ENCODE results near the gene CCSER1.

The CCSER1 gene

DNA sequence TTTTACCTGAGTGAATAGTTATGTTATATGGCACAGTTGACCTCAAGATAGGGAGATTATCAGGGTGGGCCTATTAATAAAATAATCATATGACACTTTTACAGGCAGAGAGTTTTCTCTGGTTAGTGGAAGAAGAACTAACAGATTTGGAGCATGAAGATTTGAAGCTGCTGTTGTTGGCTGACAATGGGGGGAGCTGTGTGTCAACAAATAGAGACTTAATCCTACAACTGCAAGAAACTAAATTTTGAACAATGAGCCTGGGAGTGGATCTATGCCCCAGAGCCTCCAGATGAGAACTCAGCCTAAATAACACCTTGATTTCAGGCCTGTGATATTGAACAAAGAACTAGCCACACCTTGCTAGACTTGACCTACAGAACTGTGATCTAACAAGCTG is 7.2 kb upstream of the CCSER1 start:
- H3K4me1 Mint-ChIP-seq: no peaks in the 10 kb centered on the region
- no peaks in the 10 kb centered on the region for H3K36me3 Mint-ChIP-seq
- DNase-seq (ENCODE audit: low spot score in 2 of 2): no peak
- no peak overlapping the region for H3K27ac Mint-ChIP-seq
- H3K9me3 Mint-ChIP-seq: peaks cover 3% of the 10 kb centered on the region
- no peak for ATAC-seq
- H3K4me3 Mint-ChIP-seq: no peak overlapping the region

DNA sequence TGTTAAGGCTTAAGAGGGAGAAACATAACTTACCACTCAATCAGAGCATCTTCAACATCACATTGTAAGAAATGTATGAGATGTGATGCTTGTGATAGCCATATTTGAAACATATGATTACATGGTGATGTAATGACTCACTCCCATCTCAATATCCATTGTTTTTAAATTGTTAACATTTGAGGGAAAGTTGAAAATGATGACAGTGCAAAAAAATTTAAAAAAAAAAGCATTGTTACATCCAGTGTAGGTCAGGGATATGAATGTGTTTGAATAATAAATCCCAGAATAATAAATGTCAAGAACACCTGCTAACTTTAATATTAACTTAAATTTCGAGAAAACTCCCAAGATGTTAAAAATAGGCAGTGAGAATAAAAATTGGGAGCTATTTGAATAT is 6.4 kb upstream of the CCSER1 start:
- Mint-ChIP-seq H3K27ac (no peak overlapping the region), H3K4me1 (no peaks in the 10 kb centered on the region), H3K9me3 (peaks cover 3% of the 10 kb centered on the region), H3K4me3 (no peak overlapping the region), H3K36me3 (no peaks in the 10 kb centered on the region)
- no peak for ATAC-seq
- DNase-seq (ENCODE audit: low spot score in 2 of 2): no peak

DNA sequence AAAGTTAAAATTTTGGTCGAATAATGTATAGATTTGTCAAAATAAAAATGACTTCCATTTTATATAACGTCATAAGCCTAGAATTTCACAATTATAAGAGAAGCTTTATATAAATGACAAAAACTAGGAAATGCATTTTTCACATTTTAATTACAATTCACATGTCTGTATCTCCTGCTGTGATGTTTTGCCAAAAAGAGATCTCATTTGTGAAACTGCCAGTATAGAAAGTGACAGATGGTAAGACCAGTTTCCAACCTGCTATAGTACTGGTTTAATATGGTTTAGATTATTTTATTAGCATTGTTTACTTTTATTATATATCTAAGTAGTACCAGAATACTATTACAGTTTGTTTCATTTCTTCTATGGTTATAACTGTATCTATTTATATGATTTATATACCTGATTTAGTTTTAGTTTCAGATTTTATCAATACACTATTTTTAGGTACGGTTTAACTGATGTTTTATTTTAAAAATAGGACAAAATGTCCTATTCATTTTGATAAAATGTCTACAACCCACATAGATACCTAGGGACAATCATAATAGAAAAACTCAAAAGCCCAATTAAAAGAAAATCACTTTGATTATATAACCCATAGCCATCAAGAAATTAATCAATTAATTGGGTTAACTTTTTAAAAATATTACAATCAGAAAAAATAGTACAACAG is 5.4 kb upstream of the CCSER1 start:
- Mint-ChIP-seq H3K36me3 (no peaks in the 10 kb centered on the region), H3K4me1 (peaks cover 3% of the 10 kb centered on the region), H3K4me3 (no peak overlapping the region), H3K27ac (no peak overlapping the region), H3K9me3 (peaks cover 3% of the 10 kb centered on the region)
- no peak for ATAC-seq
- no peak for DNase-seq (ENCODE audit: low spot score in 2 of 2)

DNA sequence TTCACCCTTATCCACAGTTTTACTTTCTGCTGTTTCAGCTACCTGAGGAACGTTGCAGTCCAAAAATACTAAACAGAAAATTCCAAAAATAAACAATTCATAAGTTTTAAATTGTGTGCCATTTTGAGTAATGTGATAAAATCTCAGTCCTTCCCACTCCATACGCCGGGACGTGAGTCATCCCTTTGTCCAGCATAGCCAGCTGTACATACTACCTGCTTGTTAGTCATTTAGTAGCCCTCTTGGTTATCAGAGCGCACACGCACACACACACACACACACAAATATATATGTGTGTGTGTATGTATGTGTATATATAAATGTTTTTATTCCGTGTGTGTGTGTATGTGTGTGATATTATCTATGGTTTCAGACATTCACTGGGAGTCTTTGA is 4.8 kb upstream of the CCSER1 start:
- no peak for DNase-seq (ENCODE audit: low spot score in 2 of 2)

DNA sequence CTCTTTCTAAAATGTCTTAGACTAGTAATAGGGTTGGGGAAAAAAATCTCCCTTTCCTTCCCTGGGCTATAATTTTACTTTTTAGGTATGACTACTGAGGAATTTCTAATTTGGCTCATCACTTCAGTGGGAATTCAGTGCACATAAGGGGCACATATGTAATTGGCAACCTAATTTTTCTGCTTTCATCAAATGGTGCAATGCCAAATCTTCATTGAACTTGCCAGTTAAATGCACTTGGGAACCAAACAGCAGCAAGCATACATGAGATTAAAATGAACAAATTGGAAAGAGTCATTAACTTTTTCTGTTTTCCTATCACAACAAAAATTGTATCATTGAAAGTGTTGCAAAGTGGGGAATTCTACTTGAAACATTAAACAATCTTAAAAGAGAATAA is 2.9 kb upstream of the CCSER1 start:
- Mint-ChIP-seq H3K36me3 (no peaks in the 10 kb centered on the region), H3K27ac (no peak overlapping the region), H3K4me3 (no peak overlapping the region), H3K4me1 (peaks cover 12% of the 10 kb centered on the region), H3K9me3 (no peaks in the 10 kb centered on the region)
- DNase-seq (ENCODE audit: low spot score in 2 of 2) (no peak), ATAC-seq (no peak)

More for the DNA sequence above, 4.8 kb upstream of the CCSER1 start:
- no peak for ATAC-seq
- Mint-ChIP-seq H3K27ac (no peak overlapping the region), H3K36me3 (no peaks in the 10 kb centered on the region), H3K9me3 (peaks cover 2% of the 10 kb centered on the region), H3K4me1 (peaks cover 8% of the 10 kb centered on the region), H3K4me3 (no peak overlapping the region)

DNA sequence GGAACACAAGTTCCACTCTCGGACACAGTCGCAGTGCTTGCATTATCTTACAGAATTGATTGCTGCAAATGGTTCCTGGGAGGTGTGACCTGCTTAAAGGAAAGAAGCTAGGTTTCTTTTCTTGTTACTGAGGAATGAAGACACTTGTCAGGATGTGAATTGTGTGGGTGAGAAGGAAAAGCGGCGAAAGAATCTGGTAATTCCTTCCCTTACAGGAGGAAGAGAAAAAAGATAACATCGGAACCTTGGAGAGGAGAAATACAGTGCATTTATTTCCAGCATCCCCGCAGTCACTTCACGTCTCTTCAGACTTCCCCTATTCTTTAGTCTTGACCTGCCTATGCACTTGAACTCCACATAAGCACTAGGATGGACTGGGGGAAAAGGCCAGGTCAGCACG is 389 bp upstream of the CCSER1 start:
- Mint-ChIP-seq H3K4me3 (peak overlapping the region; percentile 61), H3K4me1 (peaks cover 12% of the 10 kb centered on the region), H3K27ac (no peak overlapping the region), H3K36me3 (no peaks in the 10 kb centered on the region), H3K9me3 (no peaks in the 10 kb centered on the region)
- ATAC-seq (no peak), DNase-seq (ENCODE audit: low spot score in 2 of 2) (no peak)

DNA sequence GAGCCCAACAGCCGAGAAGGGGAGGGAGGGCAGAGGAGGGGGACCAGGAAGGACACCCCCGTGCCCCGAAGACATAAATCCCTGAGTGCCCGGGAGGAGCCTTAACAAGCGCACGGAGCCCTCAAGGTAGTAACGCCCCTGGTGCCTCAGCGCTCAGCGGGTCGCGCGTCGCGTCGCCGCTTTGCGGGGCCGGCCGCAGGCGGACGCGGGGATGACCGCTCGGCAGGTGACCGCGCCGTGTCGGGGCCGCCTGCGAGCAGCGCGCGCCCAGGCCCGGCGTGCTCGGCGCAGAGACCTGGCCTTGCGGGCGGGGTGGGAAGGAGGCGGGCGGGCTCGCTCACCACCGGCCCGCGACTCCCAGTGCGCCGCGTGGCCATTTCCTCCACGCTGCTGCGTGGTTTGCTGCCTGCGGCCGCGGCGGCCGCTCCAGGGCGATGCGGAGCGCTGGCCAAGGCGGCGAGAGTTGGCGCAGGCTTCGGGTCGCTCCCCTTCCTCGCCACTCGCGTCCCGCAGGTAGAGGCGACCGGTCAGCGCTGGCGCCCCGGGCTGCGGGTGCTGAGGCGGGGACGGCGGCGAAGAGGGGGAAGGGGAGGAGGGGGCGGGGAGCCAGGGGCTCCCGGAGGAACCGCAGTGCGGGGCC is 632 bp downstream of the CCSER1 start:
- H3K4me3 Mint-ChIP-seq: peak overlapping the region; percentile 61
- H3K4me1 Mint-ChIP-seq: peaks cover 12% of the 10 kb centered on the region
- ATAC-seq (peak; percentile 36), DNase-seq (ENCODE audit: low spot score in 2 of 2) (no peak)
- H3K9me3 Mint-ChIP-seq: no peaks in the 10 kb centered on the region
- no peaks in the 10 kb centered on the region for H3K36me3 Mint-ChIP-seq
- peak overlapping the region; percentile 36 for H3K27ac Mint-ChIP-seq

DNA sequence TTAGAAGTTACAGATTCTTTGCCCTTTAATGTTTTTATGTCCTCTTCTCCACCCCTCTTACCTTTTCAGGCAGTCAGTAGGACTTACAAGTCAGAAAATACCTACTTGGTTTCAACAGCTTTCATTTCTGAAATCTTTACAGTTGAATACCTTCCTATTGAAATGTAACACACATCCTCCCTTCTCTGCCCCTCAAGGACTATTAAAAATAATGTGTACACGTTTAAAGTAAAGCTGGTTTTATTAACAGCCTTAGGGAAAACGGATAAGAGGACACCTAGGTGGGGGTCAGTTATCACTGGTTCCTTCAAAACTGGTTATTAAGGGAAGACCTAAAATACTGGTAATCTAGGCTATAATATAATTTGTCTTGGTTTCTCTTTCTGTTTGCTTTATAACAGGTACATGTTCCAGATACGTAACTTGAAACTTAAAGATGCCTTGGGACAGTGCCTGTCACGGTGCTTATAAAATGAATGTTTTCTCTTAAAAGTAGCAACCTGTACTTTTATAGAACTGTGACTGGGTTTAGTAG is 1.8 kb downstream of the CCSER1 start:
- Mint-ChIP-seq H3K36me3 (no peaks in the 10 kb centered on the region), H3K4me3 (peak overlapping the region; percentile 51), H3K4me1 (peaks cover 12% of the 10 kb centered on the region), H3K27ac (no peak overlapping the region), H3K9me3 (no peaks in the 10 kb centered on the region)
- DNase-seq (ENCODE audit: low spot score in 2 of 2): no peak
- ATAC-seq: no peak

DNA sequence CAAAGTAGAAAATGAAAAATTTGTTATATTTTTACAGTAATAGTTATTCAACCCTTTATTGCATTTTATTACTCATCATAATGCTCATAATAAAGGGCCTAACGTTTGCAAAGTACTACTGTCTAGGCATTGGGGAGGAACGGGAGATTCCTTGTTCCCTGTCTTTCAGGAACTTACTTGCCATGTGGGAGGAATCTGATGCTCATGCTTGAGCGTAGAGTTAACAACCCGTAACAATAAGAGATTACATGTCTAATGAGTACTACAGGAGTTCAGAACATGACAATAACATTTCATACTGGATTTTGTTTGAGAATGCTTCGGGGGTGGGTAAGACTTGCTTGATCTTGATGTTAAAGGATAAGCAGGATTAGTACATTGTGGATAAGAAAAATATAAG is 2.9 kb downstream of the CCSER1 start:
- Mint-ChIP-seq H3K4me1 (peaks cover 12% of the 10 kb centered on the region), H3K9me3 (no peaks in the 10 kb centered on the region), H3K4me3 (no peak overlapping the region), H3K27ac (no peak overlapping the region), H3K36me3 (no peaks in the 10 kb centered on the region)
- no peak for DNase-seq (ENCODE audit: low spot score in 2 of 2)
- no peak for ATAC-seq

DNA sequence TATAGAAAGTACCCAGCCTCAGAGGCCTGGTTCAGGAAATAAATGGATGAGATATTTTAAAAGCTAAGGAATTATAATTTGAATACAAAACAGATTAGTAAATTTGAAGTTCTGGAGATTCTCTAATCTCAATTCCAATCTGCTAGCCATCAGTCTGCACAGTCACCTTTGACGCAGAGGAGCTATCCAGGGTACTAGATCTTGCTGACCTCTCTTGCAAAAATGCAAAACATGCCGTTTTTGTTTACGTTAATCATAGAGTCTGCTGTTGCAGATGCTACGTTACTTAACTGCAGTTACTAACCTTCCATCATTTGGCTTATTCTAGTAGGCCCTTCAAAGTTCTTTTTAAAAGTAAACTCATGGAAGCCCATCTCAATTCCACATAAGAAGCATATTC is 10.4 kb downstream of the CCSER1 start:
- Mint-ChIP-seq H3K4me1 (no peaks in the 10 kb centered on the region), H3K27ac (no peak overlapping the region), H3K9me3 (no peaks in the 10 kb centered on the region), H3K36me3 (no peaks in the 10 kb centered on the region), H3K4me3 (no peak overlapping the region)
- DNase-seq (ENCODE audit: low spot score in 2 of 2) (no peak), ATAC-seq (no peak)

DNA sequence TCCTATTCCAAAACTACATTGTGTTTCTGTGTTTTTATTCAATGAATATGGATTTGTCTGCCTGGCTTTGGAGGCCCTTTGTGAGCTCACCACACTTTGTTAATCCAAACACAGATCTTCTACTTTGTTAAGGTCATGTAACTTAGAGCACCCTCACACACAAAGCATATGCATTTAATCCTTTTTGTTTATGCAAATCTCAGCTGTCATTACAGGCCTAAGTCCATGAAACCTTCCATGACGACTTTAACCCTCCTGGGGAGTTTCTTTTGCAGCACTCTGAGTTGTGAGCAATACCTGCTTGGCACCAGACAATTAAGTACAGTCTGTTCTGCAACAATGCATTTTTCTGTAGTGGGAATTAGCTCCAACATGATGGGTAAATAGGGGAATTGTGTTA is 14.9 kb downstream of the CCSER1 start:
- H3K4me1 Mint-ChIP-seq: no peaks in the 10 kb centered on the region
- DNase-seq (ENCODE audit: low spot score in 2 of 2) (no peak), ATAC-seq (no peak)
- H3K36me3 Mint-ChIP-seq: no peaks in the 10 kb centered on the region
- no peaks in the 10 kb centered on the region for H3K9me3 Mint-ChIP-seq
- no peak overlapping the region for H3K4me3 Mint-ChIP-seq
- no peak overlapping the region for H3K27ac Mint-ChIP-seq

DNA sequence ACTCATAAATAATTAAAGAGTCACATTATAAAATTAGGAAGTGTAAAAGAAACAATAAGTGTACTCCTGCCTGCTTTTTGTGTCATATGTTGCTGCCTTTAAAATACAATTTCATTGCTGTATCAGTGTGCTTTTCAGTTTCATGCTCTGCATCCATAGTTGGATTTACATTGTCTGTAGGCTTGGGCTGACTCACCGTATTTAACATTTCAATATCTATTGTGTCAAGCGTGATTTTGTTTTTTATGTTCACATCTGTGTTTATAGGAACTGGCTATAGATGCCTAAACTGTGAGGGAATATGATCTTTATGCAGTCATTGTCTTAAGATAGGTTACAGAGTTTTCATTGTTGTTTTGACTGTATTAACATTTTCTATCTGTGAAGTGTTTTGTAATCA is 18.1 kb downstream of the CCSER1 start:
- H3K27ac Mint-ChIP-seq: no peak overlapping the region
- no peaks in the 10 kb centered on the region for H3K36me3 Mint-ChIP-seq
- H3K4me1 Mint-ChIP-seq: no peaks in the 10 kb centered on the region
- ATAC-seq (no peak), DNase-seq (ENCODE audit: low spot score in 2 of 2) (no peak)
- no peaks in the 10 kb centered on the region for H3K9me3 Mint-ChIP-seq
- no peak overlapping the region for H3K4me3 Mint-ChIP-seq

DNA sequence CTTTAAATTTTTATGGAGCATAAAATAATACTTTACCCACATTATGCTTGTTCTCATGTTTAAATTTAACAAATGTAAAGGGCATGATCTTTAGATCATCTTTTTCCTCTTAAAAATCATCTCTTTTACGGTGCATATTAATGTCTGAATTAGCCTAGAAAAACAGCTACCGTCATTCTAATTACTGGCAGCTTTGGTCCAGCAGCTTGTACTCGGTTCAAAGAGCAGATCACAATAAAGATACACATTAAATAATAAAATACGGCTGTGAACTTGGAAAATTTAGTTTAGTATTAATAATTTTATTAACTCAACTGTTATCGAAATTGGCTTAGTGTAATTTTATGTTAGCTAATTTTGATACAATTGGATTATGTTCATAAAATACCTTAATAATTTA is 19.1 kb downstream of the CCSER1 start:
- no peaks in the 10 kb centered on the region for H3K9me3 Mint-ChIP-seq
- no peaks in the 10 kb centered on the region for H3K36me3 Mint-ChIP-seq
- H3K4me1 Mint-ChIP-seq: no peaks in the 10 kb centered on the region
- ATAC-seq (no peak), DNase-seq (ENCODE audit: low spot score in 2 of 2) (no peak)
- H3K4me3 Mint-ChIP-seq: no peak overlapping the region
- no peak overlapping the region for H3K27ac Mint-ChIP-seq

DNA sequence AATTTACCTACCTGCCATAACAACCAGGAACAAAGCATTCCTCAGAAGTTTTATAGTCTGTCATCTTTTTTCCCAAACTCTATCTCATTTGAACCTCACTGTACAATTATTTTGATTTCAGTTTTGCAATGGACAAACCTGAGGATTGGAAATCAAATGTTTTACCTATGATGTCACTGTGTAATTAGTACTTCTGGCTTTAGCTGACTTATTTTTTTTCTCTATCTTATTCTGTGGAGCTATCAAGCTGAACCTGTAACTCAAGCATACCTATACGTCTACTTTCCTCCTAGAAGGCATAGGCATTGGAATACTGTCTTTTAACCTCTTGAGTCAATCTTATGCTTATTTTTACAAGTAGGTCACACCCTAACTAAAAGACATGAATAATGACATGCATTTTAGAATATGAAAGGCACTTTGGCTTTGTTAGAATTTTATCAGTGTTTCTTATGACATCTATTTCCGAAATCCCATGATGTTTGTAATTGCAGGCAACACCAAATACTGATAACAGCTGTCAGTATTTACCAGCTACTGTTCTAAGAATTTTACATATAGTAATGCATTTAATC is 21.5 kb downstream of the CCSER1 start:
- no peak overlapping the region for H3K27ac Mint-ChIP-seq
- no peak for DNase-seq (ENCODE audit: low spot score in 2 of 2)
- no peak for ATAC-seq
- no peak overlapping the region for H3K4me3 Mint-ChIP-seq
- H3K9me3 Mint-ChIP-seq: peaks cover 3% of the 10 kb centered on the region
- no peaks in the 10 kb centered on the region for H3K4me1 Mint-ChIP-seq
- H3K36me3 Mint-ChIP-seq: no peaks in the 10 kb centered on the region

DNA sequence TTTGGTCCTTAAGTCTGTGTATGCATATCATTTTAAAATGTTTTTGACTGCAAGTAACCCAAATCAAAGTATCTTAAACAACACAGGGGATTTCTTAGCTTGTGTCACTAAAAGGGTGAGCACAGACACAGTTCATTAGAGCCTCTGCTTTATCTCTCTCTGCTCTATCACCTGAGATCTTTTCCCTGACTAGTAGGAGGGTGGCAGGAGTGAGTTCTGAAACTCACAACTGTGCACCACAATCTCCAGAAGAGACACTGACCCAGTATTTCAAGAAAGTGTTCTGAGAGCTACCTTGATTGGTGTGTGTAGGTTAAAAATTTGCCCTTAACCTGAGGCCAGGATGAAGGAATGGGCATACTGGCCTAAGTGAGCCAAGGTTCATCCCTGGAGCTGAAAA is 24.8 kb downstream of the CCSER1 start:
- Mint-ChIP-seq H3K36me3 (no peaks in the 10 kb centered on the region), H3K27ac (no peak overlapping the region), H3K4me1 (no peaks in the 10 kb centered on the region), H3K9me3 (peaks cover 3% of the 10 kb centered on the region), H3K4me3 (no peak overlapping the region)
- no peak for ATAC-seq
- no peak for DNase-seq (ENCODE audit: low spot score in 2 of 2)

DNA sequence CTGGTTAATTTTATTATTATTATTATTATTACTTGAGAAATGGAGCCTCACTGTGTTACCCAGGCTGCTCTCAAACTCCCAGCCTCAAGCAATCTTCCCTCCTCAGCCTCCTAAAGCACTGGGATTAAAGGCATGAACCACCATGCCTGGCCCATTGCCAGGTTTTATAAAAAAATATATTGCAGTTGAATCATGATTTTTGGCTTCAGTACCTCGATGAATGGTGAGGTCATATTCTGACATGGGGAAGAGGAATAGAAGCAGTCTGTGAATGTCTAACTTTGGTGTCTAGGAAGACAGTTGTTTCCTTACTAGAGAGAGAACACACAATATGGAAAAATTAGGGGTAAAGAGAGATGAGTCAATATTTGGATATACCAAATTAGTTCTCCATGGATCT is 32.0 kb downstream of the CCSER1 start:
- no peak for ATAC-seq
- Mint-ChIP-seq H3K36me3 (no peaks in the 10 kb centered on the region), H3K4me1 (no peaks in the 10 kb centered on the region), H3K4me3 (no peak overlapping the region), H3K27ac (no peak overlapping the region), H3K9me3 (no peaks in the 10 kb centered on the region)
- no peak for DNase-seq (ENCODE audit: low spot score in 2 of 2)
